Neural cell (in vitro differentiated cells): ENCODE results near the gene LTBP1.

Source experiments
- CTCF ChIP-seq: fragments of 450-650 bp; IDR thresholded peaks from 2 replicates; pipeline ENCODE4 v1.5.1; 2014; ENCODE audit warnings: antibody characterized with exemption, mild to moderate bottlenecking, moderate library complexity; ENCODE audit not compliant: poor library complexity, severe bottlenecking
- EP300 ChIP-seq: fragments of 450-650 bp; conservative IDR thresholded peaks from 2 replicates; pipeline ENCODE4 v1.6.1; 2014; ENCODE audit warnings: antibody characterized with exemption, mild to moderate bottlenecking, moderate library complexity; ENCODE audit not compliant: poor library complexity, severe bottlenecking
- EZH2 ChIP-seq: fragments of 200-600, 300-800 bp; shearing (Covaris generic), sonication (generic); IDR thresholded peaks from 2 replicates; pipeline ENCODE4 v1.6.1; 2014; ENCODE audit warnings: antibody characterized with exemption, low read length, borderline replicate concordance, mild to moderate bottlenecking; ENCODE audit not compliant: insufficient read depth, poor library complexity, severe bottlenecking
- MXI1 ChIP-seq: fragments of 450-650 bp; conservative IDR thresholded peaks from 2 replicates; pipeline ENCODE4 v1.6.1; 2014; ENCODE audit warnings: antibody characterized with exemption, mild to moderate bottlenecking; ENCODE audit not compliant: poor library complexity, severe bottlenecking
- POLR2AphosphoS5 ChIP-seq: IDR thresholded peaks from 2 replicates; pipeline ENCODE4 v1.6.1; 2012
- RAD21 ChIP-seq: fragments of 450-650 bp; conservative IDR thresholded peaks from 2 replicates; pipeline ENCODE4 v1.6.1; 2014; ENCODE audit warnings: antibody characterized with exemption, mild to moderate bottlenecking, moderate library complexity
- REST ChIP-seq: IDR thresholded peaks from 2 replicates; pipeline ENCODE4 v1.6.1; 2012; ENCODE audit warnings: borderline replicate concordance
- SMC3 ChIP-seq: fragments of 450-650 bp; conservative IDR thresholded peaks from 2 replicates; pipeline ENCODE4 v1.6.1; 2014; ENCODE audit warnings: antibody characterized with exemption, mild to moderate bottlenecking, moderate library complexity; ENCODE audit not compliant: poor library complexity
- TAF1 ChIP-seq: IDR thresholded peaks from 2 replicates; pipeline ENCODE4 v1.6.1; 2012; ENCODE audit warnings: low read depth

GRCh38 chr2:33437815-33438214, 491.1 kb downstream of the LTBP1 start:
- no peak for TF ChIP-seq EP300
- TF ChIP-seq CTCF = no peak
- no peak for TF ChIP-seq POLR2AphosphoS5
- no peak for TF ChIP-seq RAD21
- TF ChIP-seq EZH2 = no peak
- no peak for TF ChIP-seq SMC3
- no peak for TF ChIP-seq MXI1
- TF ChIP-seq TAF1 = no peak
- TF ChIP-seq REST = no peak
